ENCODE results near the gene DUOXA1.
"Not testable (repeated sequence)": the region's sequence is repeated elsewhere in the genome, so short reads cannot be mapped to it uniquely, and the experiment has no call there.

Gene DUOXA1

GRCh38 chr15:45075440-45076320 lies 54.0 kb downstream of the DUOXA1 start:
- H3K27ac ChIP-seq; H3K27me3 ChIP-seq (replicated peaks); H3K4me3 ChIP-seq (ENCODE audit: low read depth, low read length); in situ Hi-C loops (cut with HindIII; ENCODE audit: low pct_ligation_motif_present, low sequenced_read_pairs); H3K36me3 ChIP-seq (replicated peaks); DNase-seq: not testable (repeated sequence)

GRCh38 chr15:45073602-45074001 lies 56.1 kb downstream of the DUOXA1 start:
- DNase-seq; in situ Hi-C loops (cut with HindIII; ENCODE audit: low pct_ligation_motif_present, low sequenced_read_pairs); H3K36me3 ChIP-seq (replicated peaks); H3K27ac ChIP-seq; H3K27me3 ChIP-seq (replicated peaks); H3K4me3 ChIP-seq (ENCODE audit: low read depth, low read length): not testable (repeated sequence)

DNA sequence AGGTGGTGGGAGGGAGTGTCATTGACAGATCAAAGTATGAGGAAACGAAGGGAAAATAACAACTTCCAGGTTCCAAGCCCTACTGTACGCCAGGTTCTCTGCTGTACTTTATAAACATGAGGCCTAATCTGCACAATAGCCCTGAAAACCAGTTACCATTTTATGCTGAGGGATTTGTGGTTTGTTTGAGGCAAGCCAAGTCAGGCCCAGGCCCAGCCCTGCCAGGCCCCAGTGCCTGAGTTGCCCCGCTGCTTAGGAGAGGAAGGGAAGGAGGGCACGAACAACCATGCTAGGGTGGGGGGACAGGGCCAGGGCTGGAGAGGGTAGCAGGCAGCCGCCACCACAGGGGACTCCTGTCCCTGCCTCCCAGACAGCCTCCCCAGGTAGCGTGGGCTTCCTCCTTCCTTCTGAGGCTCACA lies 59.7 kb downstream of the DUOXA1 start:
- in situ Hi-C loops (cut with HindIII; ENCODE audit: low pct_ligation_motif_present, low sequenced_read_pairs); H3K36me3 ChIP-seq (replicated peaks); H3K27ac ChIP-seq; DNase-seq; H3K27me3 ChIP-seq (replicated peaks); H3K4me3 ChIP-seq (ENCODE audit: low read depth, low read length): not testable (repeated sequence)
